ENCODE data around the gene EPO. TPM values are rescaled to one million over a fixed set of nuclear protein-coding genes. Genes with fewer than 3 reads are reported as not detected.

EPO gene
- polyA plus RNA-seq, 2 of the 4 experiments (the other 2 are of a cell fraction): not detected

DNA sequence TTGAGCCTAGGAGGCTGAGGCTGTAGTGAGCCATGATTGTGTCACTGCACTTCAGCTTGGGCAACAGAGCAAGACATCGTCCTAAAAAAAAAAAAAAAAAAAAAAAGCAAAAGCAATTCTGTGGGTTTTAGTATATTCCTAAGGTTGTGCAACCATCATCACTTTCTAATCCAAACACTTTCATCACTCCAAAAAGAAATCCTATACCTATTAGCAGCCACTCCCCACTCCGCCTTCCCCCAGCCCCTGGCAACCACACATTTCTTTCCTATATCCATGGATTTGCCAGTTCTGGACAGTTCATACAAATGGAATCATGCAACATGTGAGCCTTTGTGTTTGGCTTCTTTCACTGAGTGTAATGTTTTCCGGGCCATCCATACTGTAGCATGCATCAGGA, 33.5 kb downstream of the EPO start:
- no peak for DNase-seq (ENCODE audit: low read depth in 1 of 2, low spot score in 1 of 2)
- Histone ChIP-seq H3K4me3 (no peak overlapping the region), H3K9me3 (no peaks in the 10 kb centered on the region), H3K27ac (no peak overlapping the region), H3K4me1 (no peaks in the 10 kb centered on the region), H3K4me2 (no peak overlapping the region)
- 0 out of 6 replicates have a peak, but pooled peaks of 1 of the 2 experiments have one; percentile 23 for ATAC-seq
- POLR2A ChIA-PET: no interaction called here
- CTCF ChIA-PET: interaction anchor here (0.7 to 1.5 kb wide), 4 partner anchors 13 to 99 kb away, joined by 3 to 5 read pairs (median 4); partner anchors contain the start of genes POP7 and SLC12A9
- no peak for FAIRE-seq
- 53% methylated on average over 3 of the region's 3 CpGs for WGBS (ENCODE audit: missing lambda C conversion rate)
- TF ChIP-seq CEBPB (IDR thresholded peaks at IDR 0.05) (0 out of 4 replicates have a peak, but pooled peaks of 1 of the 2 experiments have one; percentile 9), RNF2 (IDR thresholded peaks at IDR 0.05; ENCODE audit: borderline replicate concordance, low read depth) (no peak), ZC3H11A (IDR thresholded peaks at IDR 0.05) (no peak), BCL3 (IDR thresholded peaks at IDR 0.05) (no peak), MAZ (IDR thresholded peaks at IDR 0.05; ENCODE audit: borderline replicate concordance, low read depth, low read length) (no peak), FOSL2 (IDR thresholded peaks at IDR 0.05) (no peak), FOSL2 (CRISPR knock-in tag; IDR thresholded peaks at IDR 0.05) (no peak)
- TF ChIP-seq, protein P1, sequence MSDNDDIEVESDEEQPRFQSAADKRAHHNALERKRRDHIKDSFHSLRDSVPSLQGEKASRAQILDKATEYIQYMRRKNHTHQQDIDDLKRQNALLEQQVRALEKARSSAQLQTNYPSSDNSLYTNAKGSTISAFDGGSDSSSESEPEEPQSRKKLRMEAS (IDR thresholded peaks at IDR 0.05): no peak

DNA sequence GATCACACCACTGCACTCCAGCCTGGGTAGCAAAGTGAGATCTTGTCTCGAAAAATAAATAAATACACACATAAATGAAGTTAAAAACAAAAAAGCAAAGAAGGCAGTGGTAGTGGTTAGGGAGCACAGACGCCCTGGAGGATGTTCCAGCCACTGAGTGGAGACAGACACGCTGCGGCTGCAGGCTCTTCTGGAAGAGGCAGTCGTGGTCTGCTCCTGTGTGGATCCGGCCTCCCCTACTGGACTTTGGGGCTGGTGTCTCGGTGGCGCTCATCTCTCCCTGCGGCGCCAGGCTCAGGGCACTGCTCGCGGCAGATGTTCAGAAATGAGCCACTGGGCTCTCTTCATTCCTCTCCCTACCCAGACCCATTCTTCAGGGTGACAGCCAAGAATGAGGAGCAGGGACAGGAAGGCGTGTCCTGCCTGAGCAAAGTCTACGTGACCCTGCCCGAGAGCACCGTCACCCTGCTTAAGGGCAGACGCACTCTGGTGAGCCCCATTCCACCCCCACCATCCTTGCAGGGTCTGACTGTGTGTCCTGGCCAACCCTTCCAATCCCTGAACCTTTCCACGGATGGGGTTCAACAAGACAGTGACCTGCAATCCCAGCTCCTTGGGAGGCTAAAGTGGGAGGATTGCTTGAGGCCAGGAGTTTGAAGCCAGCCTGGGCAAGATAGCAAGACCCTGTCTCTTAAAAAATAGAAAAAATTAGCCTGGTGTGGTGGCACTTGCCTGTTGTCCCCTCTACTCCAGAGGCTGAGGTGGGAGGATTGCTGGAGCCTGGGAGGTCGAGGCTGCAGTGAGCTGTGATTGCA, 39.3 kb downstream of the EPO start:
- Histone ChIP-seq H3K4me3 (no peak overlapping the region), H3K4me1 (0 out of 3 replicates have a peak, but pooled peaks cover 4% of the 10 kb centered on the region), H3K27ac (no peak overlapping the region), H3K9me3 (no peaks in the 10 kb centered on the region), H3K4me2 (no peak overlapping the region)
- ChIA-PET POLR2A (no interaction called here), CTCF (interaction anchor here (0.6 to 1.6 kb wide), 4 partner anchors 41 to 127 kb away, joined by 3 to 5 read pairs (median 3); partner anchors contain the start of gene SLC12A9)
- peak in 1 of 2 experiments; percentile 30; a peak in 1 of 6 replicates for ATAC-seq
- no peak for DNase-seq (ENCODE audit: low read depth in 1 of 2, low spot score in 1 of 2)
- TF ChIP-seq RNF2 (IDR thresholded peaks at IDR 0.05; ENCODE audit: borderline replicate concordance, low read depth) (no peak), ZNF302 (CRISPR knock-in tag; IDR thresholded peaks at IDR 0.05) (no peak), REST (IDR thresholded peaks at IDR 0.05) (no peak), MYC (IDR thresholded peaks at IDR 0.05; ENCODE audit: borderline replicate concordance, low read length) (no peak), RAD21 (conservative IDR thresholded peaks at IDR 0.05 in 1 of 2, IDR thresholded peaks at IDR 0.05 in 1 of 2) (no peak), CHD2 (IDR thresholded peaks at IDR 0.05; ENCODE audit: low read length, partially characterized antibody) (no peak), ZSCAN20 (CRISPR knock-in tag; IDR thresholded peaks at IDR 0.05) (no peak), CBX8 (IDR thresholded peaks at IDR 0.05) (no peak), BCL3 (IDR thresholded peaks at IDR 0.05) (no peak), HOXA7 (CRISPR knock-in tag; IDR thresholded peaks at IDR 0.05) (no peak), HOXB5 (CRISPR knock-in tag; IDR thresholded peaks at IDR 0.05) (no peak)
- TF ChIP-seq, protein P2, sequence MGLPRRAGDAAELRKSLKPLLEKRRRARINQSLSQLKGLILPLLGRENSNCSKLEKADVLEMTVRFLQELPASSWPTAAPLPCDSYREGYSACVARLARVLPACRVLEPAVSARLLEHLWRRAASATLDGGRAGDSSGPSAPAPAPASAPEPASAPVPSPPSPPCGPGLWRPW (IDR thresholded peaks at IDR 0.05): no peak
- 62% methylated on average over 19 of the region's 19 CpGs for WGBS (ENCODE audit: missing lambda C conversion rate)
- FAIRE-seq: no peak

All from A549 (cell line).